BLaER1 treated with 17β-estradiol and CSF1 and Interleukin-3, amounts not matched to agents 10 nM and 100 nM (cell line): ENCODE measurements around the gene GRM4.

ENCODE experiments used
- H3K27ac ChIP-seq, 11 experiments: shearing (Covaris generic); formaldehyde crosslinking; 2 replicates each; pipeline ENCODE4 v1.8.1; 2022
- H3K27me3 ChIP-seq, 11 experiments: shearing (Covaris generic); formaldehyde crosslinking; 2 replicates each; pipeline ENCODE4 v1.8.1; 2022
- H3K36me3 ChIP-seq, 11 experiments: shearing (Covaris generic); formaldehyde crosslinking; 2 replicates each; pipeline ENCODE4 v1.8.1; 2022
- H3K4me1 ChIP-seq, 10 experiments: shearing (Covaris generic); formaldehyde crosslinking; 2 replicates each; pipeline ENCODE4 v1.8.1; 2022
- H3K4me2 ChIP-seq, 11 experiments: shearing (Covaris generic); formaldehyde crosslinking; 2 replicates each; pipeline ENCODE4 v1.8.1; 2022
- H3K4me3 ChIP-seq, 10 experiments: shearing (Covaris generic); formaldehyde crosslinking; 2 replicates each; pipeline ENCODE4 v1.8.1; 2022
- H3K9ac ChIP-seq, 11 experiments: shearing (Covaris generic); formaldehyde crosslinking; 2 replicates each; pipeline ENCODE4 v1.8.1; 2022
- H3K9me3 ChIP-seq, 11 experiments: shearing (Covaris generic); formaldehyde crosslinking; replicated peaks in 1 of 11; 2 replicates each; pipeline ENCODE4 v1.8.1; 2022
- H4K20me1 ChIP-seq, 11 experiments: shearing (Covaris generic); formaldehyde crosslinking; 2 replicates each; pipeline ENCODE4 v1.8.1; 2022
- Cebpa-rat ChIP-seq, 11 experiments: shearing (Covaris generic); IDR thresholded peaks; 2 replicates each; pipeline ENCODE4 v1.8.1; 2022

GRM4 gene

DNA sequence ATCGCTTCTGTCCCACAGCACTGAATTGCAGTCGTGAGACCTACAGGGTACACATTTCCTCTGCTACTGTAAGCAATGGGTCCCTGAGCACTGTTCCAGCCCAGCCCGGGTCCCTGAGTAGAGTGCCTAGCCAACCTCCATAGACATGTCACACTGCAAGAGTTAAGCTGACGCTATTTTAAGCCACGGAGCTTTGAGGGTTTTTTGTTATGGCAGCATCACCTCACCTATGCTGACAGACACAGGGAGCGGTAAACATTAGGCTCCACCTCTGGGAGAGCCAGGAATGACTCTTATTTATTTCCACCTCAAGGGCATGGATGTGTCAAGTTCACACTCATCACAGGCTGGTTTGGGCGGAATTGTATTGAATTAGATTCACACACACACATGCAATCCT, 45.1 kb downstream of the GRM4 start:
- Histone ChIP-seq H3K27ac (no peak overlapping the region), H3K36me3 (no peaks in the 10 kb centered on the region), H3K4me3 (no peak overlapping the region), H4K20me1 (peaks cover 0 to 55% (median 0%) of the 10 kb centered on the region in 11 experiments; a peak in 6 of 22 replicates), H3K9me3 (no peaks in the 10 kb centered on the region), H3K27me3 (no peaks in the 10 kb centered on the region), H3K4me2 (no peak overlapping the region), H3K9ac (no peak overlapping the region), H3K4me1 (peaks cover 0 to 27% (median 9%) of the 10 kb centered on the region in 10 experiments; a peak in 13 of 20 replicates)
- no peak for TF ChIP-seq Cebpa-rat (IDR thresholded peaks at IDR 0.05)

DNA sequence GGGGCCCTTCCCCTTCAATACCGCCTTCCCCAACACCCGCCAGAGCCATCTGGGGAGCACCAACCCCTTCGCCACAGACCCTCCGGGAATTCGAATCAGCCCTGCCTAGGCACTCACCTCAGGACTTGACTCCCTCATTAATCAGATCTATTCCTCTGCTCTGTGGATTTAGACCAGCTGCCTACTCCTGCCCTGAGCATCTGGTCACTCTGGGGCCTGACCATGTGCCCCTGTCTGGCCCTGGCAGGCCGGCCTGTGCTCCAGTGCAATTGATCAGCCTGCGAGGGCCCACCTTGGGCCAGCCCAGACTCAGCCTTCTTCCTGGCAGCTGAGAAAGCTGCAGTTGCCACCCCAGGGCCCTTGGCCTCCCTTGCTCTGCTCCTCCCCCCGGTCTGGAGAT, 46.0 kb downstream of the GRM4 start:
- Histone ChIP-seq H3K9me3 (no peaks in the 10 kb centered on the region), H3K9ac (no peak overlapping the region; a peak in 2 of 22 replicates), H3K27me3 (no peaks in the 10 kb centered on the region), H3K4me1 (peaks cover 0 to 31% (median 12%) of the 10 kb centered on the region in 10 experiments; a peak in 14 of 20 replicates), H3K36me3 (no peaks in the 10 kb centered on the region), H3K27ac (no peak overlapping the region), H3K4me3 (no peak overlapping the region), H4K20me1 (peaks cover 0 to 55% (median 0%) of the 10 kb centered on the region in 11 experiments; a peak in 5 of 22 replicates), H3K4me2 (peak overlapping the region in 8 of 11 experiments; percentile 12 to 65 (median 47); a peak in 13 of 22 replicates)
- TF ChIP-seq Cebpa-rat (IDR thresholded peaks at IDR 0.05): no peak

DNA sequence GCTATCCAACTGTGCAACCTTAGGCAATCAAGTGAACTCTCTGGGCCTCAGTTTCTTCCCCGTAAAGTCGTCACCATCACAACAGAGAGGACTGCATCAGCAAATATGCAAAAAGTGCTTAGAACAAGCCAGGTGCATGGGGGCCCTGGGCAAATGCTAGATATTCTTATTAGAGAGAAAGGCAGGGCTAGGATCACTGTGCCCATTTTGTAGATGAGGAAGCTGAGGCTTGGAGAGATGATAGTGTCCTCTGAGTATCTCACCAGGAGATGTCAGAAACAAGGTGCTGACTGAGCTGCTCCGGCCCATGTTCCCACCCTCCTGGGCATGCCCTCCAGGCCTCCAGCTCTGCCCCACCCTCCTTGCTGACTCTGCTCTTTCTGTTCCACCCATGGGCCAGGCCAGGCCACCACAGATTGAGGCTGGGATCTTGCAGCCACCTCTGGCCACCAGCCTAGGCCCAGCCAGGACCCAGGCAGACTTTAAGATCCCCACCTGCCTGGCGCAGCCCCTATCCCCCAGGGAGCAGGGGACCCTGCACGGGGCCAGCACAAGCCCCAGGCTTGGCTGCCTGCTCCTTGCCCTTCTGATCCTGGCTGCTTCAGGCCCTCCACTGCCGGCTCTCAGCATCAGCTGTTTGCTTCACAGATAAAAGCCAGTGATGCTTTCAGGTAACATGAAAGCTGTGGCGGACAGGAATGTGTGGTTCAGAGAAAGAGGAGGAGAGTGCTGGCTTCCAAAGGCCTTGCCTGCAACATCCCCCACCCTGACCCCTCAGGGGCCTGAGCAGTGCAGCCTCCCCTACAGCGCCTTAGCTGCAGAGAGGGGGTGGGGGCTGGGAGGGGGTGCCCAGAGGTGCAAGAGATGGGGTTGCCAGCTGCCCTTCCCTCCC, 47.6 kb downstream of the GRM4 start:
- H3K9ac ChIP-seq: no peak overlapping the region
- H4K20me1 ChIP-seq: peaks cover 0 to 41% (median 0%) of the 10 kb centered on the region in 11 experiments; a peak in 5 of 22 replicates
- TF ChIP-seq Cebpa-rat (IDR thresholded peaks at IDR 0.05): no peak
- no peaks in the 10 kb centered on the region for H3K27me3 ChIP-seq
- H3K4me2 ChIP-seq: no peak overlapping the region
- no peak overlapping the region for H3K4me3 ChIP-seq
- no peak overlapping the region for H3K27ac ChIP-seq
- H3K36me3 ChIP-seq: no peaks in the 10 kb centered on the region
- H3K4me1 ChIP-seq: peaks cover 0 to 42% (median 20%) of the 10 kb centered on the region in 10 experiments; a peak in 14 of 20 replicates
- H3K9me3 ChIP-seq: 0 out of 22 replicates have a peak, but pooled peaks cover 0 to 5% (median 0%) of the 10 kb centered on the region in 11 experiments

DNA sequence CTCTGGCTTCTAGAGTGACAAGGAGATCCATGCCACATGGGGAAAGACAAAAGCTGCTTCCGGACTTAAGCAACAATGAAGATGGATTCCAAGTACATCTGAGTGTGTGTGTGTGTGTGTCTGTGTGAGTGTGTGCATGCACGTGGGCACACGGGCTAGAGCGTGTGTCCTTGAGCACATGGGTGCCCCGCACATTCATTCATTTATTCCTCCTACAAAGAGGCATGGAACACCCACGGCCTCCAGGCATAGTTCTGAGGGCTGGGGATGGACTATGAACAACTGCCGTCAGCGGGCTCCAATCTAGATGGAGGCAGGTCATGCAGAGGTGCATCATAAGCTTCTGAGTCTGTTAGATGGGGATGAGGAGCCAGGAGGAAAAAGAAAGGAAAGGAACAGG, 49.1 kb downstream of the GRM4 start:
- Histone ChIP-seq H3K36me3 (no peaks in the 10 kb centered on the region), H3K27me3 (no peaks in the 10 kb centered on the region), H3K4me1 (peaks cover 0 to 50% (median 24%) of the 10 kb centered on the region in 10 experiments; a peak in 14 of 20 replicates), H3K4me3 (no peak overlapping the region), H4K20me1 (peaks cover 0 to 41% (median 0%) of the 10 kb centered on the region in 11 experiments; a peak in 4 of 22 replicates), H3K9ac (no peak overlapping the region), H3K4me2 (no peak overlapping the region), H3K9me3 (0 out of 22 replicates have a peak, but pooled peaks cover 0 to 5% (median 0%) of the 10 kb centered on the region in 11 experiments), H3K27ac (no peak overlapping the region)
- TF ChIP-seq Cebpa-rat (IDR thresholded peaks at IDR 0.05): no peak

DNA sequence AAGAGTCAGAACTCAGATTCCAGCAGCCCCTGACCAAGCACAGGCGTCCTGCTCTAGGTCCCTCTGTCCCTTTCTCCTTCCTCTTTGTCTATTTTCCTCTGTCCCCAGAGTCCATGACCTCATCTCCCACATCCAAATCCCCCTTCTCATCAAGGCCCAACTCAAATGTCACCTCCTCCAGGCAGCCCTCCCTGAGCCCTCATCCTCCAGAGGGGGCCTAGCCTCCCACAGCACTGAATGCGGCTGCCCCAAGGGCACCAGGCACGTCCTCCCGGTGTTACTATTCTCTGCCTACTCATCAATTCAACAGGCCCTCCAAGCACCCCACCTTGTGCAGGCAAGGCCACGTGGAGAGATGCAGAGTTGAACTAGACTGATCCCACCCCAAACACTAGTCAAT, 49.7 kb downstream of the GRM4 start:
- Histone ChIP-seq H3K9ac (no peak overlapping the region), H3K36me3 (no peaks in the 10 kb centered on the region), H4K20me1 (peaks cover 0 to 41% (median 0%) of the 10 kb centered on the region in 11 experiments; a peak in 4 of 22 replicates), H3K4me2 (no peak overlapping the region), H3K4me3 (no peak overlapping the region), H3K4me1 (peaks cover 0 to 50% (median 24%) of the 10 kb centered on the region in 10 experiments; a peak in 14 of 20 replicates), H3K27ac (no peak overlapping the region), H3K9me3 (0 out of 22 replicates have a peak, but pooled peaks cover 0 to 5% (median 0%) of the 10 kb centered on the region in 11 experiments), H3K27me3 (no peaks in the 10 kb centered on the region)
- TF ChIP-seq Cebpa-rat (IDR thresholded peaks at IDR 0.05): no peak

DNA sequence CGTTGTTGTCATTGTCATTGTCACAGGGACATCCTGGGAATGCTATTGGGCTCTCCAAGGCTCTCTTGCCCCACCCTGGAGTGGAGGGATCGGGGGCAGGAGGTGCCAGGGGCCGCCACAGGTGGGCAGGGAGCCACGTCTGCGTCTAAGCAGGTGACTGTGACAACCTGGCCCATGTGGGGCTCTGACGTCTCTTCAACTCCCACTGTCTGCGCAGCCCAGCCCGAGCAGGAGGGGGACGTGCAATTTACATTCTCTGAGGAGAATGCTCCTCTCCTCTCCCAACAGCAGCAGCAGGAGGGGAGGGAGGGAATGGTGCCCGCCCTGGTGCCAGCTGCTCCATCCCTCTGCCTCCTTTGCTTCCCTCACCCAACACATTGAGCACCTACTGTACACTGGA, 50.1 kb downstream of the GRM4 start:
- Histone ChIP-seq H3K27ac (no peak overlapping the region), H3K36me3 (no peaks in the 10 kb centered on the region), H3K9ac (no peak overlapping the region), H3K4me1 (peaks cover 0 to 50% (median 24%) of the 10 kb centered on the region in 10 experiments; a peak in 14 of 20 replicates), H3K4me3 (no peak overlapping the region), H4K20me1 (peaks cover 0 to 43% (median 0%) of the 10 kb centered on the region in 11 experiments; a peak in 5 of 22 replicates), H3K9me3 (0 out of 22 replicates have a peak, but pooled peaks cover 0 to 5% (median 0%) of the 10 kb centered on the region in 11 experiments), H3K4me2 (no peak overlapping the region), H3K27me3 (no peaks in the 10 kb centered on the region)
- no peak for TF ChIP-seq Cebpa-rat (IDR thresholded peaks at IDR 0.05)

DNA sequence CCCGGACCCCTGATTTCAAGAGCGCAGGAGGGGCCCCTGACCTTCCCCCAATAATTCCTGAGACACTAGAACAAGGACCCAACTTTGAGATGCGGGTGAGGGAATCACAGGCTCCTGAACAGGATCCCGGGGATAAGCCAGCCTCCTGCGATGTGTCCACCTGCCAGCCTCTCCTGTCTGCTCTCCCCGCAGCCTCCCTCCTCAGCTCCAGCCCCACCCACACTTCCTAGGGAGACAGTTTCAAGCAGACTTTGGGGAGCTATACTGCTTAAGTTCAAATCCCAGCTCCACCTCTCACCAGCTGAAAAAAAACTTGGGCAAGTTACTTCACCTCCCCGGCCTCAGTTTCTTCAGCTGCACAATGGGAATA, 50.8 kb downstream of the GRM4 start:
- Histone ChIP-seq H4K20me1 (peaks cover 0 to 45% (median 0%) of the 10 kb centered on the region in 11 experiments; a peak in 5 of 22 replicates), H3K4me2 (peak overlapping the region in 6 of 11 experiments; percentile 6 to 60 (median 47); a peak in 10 of 22 replicates), H3K27ac (no peak overlapping the region), H3K4me3 (no peak overlapping the region), H3K36me3 (no peaks in the 10 kb centered on the region), H3K27me3 (no peaks in the 10 kb centered on the region), H3K9ac (no peak overlapping the region), H3K9me3 (0 out of 22 replicates have a peak, but pooled peaks cover 0 to 5% (median 0%) of the 10 kb centered on the region in 11 experiments), H3K4me1 (peaks cover 0 to 48% (median 24%) of the 10 kb centered on the region in 10 experiments; a peak in 14 of 20 replicates)
- TF ChIP-seq Cebpa-rat (IDR thresholded peaks at IDR 0.05): no peak

DNA sequence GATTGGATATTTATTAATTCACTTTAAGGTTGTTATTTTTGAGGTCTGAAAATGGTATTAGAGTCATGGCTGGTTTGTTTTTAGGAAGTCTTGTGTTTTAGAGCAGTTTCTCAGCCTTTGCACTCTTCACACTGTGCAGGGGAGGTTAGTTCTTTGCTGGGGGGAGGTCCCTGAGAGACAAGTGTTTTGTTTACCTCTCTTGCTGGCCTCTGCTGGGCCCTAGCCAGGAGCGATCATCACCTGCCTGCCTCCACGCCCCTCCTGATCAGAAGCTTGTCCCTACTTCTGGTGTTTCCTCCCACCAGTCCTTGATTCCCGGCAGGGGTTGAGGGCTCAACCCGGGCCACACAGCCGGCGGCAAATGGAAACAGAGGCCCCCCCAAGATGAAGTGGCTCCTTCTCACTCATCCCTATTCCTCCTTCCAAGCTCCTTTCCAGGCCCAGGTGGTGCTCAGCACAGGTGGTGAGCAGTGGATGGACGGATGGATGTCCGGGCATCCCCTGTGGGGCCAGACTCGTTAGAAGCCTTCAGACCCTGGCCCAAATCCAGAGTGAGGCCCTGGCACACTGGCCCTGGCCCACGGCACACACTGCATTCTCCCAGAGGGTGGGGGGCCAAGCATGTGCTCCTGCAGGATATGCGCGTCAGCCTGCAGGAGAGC, 51.3 kb downstream of the GRM4 start:
- Histone ChIP-seq H3K4me3 (no peak overlapping the region), H3K9ac (peak overlapping the region in 1 of 11 experiments; percentile 41; a peak in 1 of 22 replicates), H3K36me3 (no peaks in the 10 kb centered on the region), H3K27me3 (no peaks in the 10 kb centered on the region), H3K9me3 (0 out of 22 replicates have a peak, but pooled peaks cover 0 to 5% (median 0%) of the 10 kb centered on the region in 11 experiments), H3K4me1 (peaks cover 0 to 43% (median 19%) of the 10 kb centered on the region in 10 experiments; a peak in 14 of 20 replicates), H3K27ac (no peak overlapping the region), H4K20me1 (peaks cover 0 to 44% (median 0%) of the 10 kb centered on the region in 11 experiments; a peak in 5 of 22 replicates), H3K4me2 (peak overlapping the region in 6 of 11 experiments; percentile 6 to 60 (median 47); a peak in 11 of 22 replicates)
- no peak for TF ChIP-seq Cebpa-rat (IDR thresholded peaks at IDR 0.05)
